Measurements from ENCODE around the gene AGMAT. TPM values are rescaled to one million over a fixed set of nuclear protein-coding genes. Genes with fewer than 3 reads are reported as not detected.

AGMAT gene
- total and polyA plus RNA-seq, 9 of the 15 experiments (the other 6 are each of a cell fraction or from before 2014, with no cell fraction given): not detected

DNA sequence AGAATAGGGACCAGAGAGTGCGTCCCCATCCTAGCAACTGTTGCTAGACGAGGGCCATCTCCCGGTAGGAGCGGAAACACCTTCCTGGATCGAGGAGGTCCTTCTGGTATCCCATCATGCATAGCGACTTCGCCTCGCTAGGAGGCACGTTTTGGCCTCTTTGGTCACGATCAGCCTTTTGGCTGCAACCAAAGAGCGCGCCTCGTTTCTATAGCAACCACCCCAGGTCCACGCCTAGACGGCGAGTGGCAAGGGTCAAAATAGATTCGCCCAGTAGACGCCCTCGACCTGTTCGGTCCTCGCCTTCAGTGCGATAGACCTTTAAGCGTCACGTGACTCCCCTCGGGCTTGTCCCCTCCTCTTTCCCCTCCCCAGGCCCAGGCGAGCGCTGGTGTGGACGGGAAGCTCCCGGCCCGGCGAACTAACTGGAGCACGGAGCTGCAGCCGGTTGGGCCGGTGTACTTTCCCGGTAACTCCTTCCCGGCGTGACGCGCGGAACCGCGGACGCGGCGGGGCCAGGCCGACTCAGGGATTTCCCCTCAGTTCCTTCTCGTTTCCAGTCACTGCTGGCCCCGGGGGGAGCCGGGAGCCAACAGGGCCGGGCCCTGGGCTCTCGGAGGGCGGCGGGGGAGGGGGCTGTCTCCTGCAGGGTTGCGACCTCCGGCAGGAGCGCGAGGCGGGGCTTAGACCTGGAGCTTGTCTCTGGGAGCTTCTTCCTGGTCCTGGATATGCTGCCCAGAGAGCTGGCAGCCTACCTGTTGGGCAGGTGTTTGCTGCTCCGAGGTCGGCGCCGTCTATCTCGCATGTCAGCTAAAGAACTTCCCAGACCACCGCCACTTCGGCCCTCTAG is 58.1 kb downstream of the AGMAT start, which contains the start of gene DNAJC16 (continued):
- TF ChIP-seq MBD2 (IDR thresholded peaks at IDR 0.05; ENCODE audit: borderline replicate concordance, low read depth) (peak; percentile 34; the same call in 1 of the 2 replicates), SMARCA5 (IDR thresholded peaks at IDR 0.05) (no peak), ILK (tag; IDR thresholded peaks at IDR 0.05; ENCODE audit: borderline replicate concordance, low read depth) (no peak), TSC22D4 (tag; IDR thresholded peaks at IDR 0.05) (no peak), HMG20A (CRISPR knock-in tag; conservative IDR thresholded peaks at IDR 0.05) (no peak), ATF1 (CRISPR knock-in tag; IDR thresholded peaks at IDR 0.05) (no peak; the same call in 1 of the 2 replicates), ATF1 (tag; IDR thresholded peaks at IDR 0.05) (peak; percentile 90), PRPF4 (IDR thresholded peaks at IDR 0.05; ENCODE audit: insufficient read depth, low read depth, low read length, poor library complexity, severe bottlenecking) (no peak), ZKSCAN3 (CRISPR knock-in tag; IDR thresholded peaks at IDR 0.05) (no peak), ZNF124 (CRISPR knock-in tag; IDR thresholded peaks at IDR 0.05) (no peak), TEAD1 (CRISPR knock-in tag; IDR thresholded peaks at IDR 0.05) (peak; percentile 59 to 82; a peak in 2 of 4 replicates), FOXP1 (CRISPR knock-in tag; IDR thresholded peaks at IDR 0.05) (peak; percentile 85), ZBTB7A (IDR thresholded peaks at IDR 0.05; ENCODE audit: borderline replicate concordance, control insufficient read depth, low read depth, low read length) (peak; percentile 87; the same call in 1 of the 2 replicates), ZNF77 (CRISPR knock-in tag; IDR thresholded peaks at IDR 0.05) (no peak), HOXB6 (CRISPR knock-in tag; IDR thresholded peaks at IDR 0.05; ENCODE audit: borderline replicate concordance) (no peak), ZKSCAN8 (CRISPR knock-in tag; IDR thresholded peaks at IDR 0.05) (no peak), ZNF197 (CRISPR knock-in tag; IDR thresholded peaks at IDR 0.05; ENCODE audit: low read depth) (peak; percentile 55; the same call in 1 of the 2 replicates), SRSF9 (IDR thresholded peaks at IDR 0.05; ENCODE audit: borderline replicate concordance, low read depth, low read length) (no peak), BACH1 (tag; IDR thresholded peaks at IDR 0.05) (0 out of 2 replicates have a peak, but pooled peaks have one; percentile 4), NR2C1 (IDR thresholded peaks at IDR 0.05) (peak; percentile 88), NR2C1 (tag; IDR thresholded peaks at IDR 0.05) (peak; percentile 87)
- TF ChIP-seq, protein P1, sequence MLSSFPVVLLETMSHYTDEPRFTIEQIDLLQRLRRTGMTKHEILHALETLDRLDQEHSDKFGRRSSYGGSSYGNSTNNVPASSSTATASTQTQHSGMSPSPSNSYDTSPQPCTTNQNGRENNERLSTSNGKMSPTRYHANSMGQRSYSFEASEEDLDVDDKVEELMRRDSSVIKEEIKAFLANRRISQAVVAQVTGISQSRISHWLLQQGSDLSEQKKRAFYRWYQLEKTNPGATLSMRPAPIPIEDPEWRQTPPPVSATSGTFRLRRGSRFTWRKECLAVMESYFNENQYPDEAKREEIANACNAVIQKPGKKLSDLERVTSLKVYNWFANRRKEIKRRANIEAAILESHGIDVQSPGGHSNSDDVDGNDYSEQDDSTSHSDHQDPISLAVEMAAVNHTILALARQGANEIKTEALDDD (IDR thresholded peaks at IDR 0.05): no peak
- TF ChIP-seq, protein P2, sequence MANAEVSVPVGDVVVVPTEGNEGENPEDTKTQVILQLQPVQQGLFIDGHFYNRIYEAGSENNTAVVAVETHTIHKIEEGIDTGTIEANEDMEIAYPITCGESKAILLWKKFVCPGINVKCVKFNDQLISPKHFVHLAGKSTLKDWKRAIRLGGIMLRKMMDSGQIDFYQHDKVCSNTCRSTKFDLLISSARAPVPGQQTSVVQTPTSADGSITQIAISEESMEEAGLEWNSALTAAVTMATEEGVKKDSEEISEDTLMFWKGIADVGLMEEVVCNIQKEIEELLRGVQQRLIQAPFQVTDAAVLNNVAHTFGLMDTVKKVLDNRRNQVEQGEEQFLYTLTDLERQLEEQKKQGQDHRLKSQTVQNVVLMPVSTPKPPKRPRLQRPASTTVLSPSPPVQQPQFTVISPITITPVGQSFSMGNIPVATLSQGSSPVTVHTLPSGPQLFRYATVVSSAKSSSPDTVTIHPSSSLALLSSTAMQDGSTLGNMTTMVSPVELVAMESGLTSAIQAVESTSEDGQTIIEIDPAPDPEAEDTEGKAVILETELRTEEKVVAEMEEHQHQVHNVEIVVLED (CRISPR knock-in tag; IDR thresholded peaks at IDR 0.05): peak; percentile 93
- TF ChIP-seq, protein P3, sequence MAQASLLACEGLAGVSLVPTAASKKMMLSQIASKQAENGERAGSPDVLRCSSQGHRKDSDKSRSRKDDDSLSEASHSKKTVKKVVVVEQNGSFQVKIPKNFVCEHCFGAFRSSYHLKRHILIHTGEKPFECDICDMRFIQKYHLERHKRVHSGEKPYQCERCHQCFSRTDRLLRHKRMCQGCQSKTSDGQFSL (CRISPR knock-in tag; IDR thresholded peaks at IDR 0.05): peak; percentile 86
- TF ChIP-seq, protein P3 (tag; IDR thresholded peaks at IDR 0.05): peak in 1 of 2 experiments; percentile 7; a peak in 1 of 4 replicates

Measured in K562 (cell line).